ENCODE results near the gene SLC16A3.

The SLC16A3 gene

GRCh38 chr17:82224666-82225065, 4.2 kb upstream of the SLC16A3 start:
- no peak for DNase-seq

DNA sequence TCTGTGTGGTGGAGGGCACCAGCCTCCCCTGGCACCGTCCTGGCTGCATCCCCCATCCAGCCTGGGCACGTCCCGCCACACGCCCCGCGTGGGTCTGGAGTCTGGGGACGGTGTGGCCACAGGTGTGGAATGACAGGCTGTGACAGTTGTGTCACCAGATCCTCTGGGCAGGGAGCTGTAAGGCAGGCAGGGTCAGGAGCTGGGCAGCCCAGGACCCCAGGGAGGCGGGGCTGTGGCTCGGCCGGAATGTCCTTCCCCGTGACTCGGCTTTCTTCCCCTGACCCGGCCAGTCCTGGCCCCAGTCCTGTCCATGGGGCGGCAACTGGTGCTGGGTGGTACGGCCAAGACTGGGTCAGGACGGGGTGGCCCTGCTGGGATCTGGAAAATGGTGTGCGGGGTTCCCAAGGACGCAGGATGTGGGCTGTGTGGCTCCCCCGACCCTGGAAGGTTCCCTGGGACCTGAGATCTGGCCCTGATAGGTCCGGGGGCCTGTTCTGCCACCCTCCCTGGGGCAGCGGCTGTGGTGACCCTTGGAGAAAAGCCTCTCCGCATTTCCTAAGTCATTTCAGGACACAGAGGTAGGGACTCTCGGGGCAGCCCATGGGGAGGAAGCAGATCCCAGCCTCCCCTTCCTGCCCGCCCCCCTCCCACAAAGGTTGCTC, 3.3 kb upstream of the SLC16A3 start:
- no peak for DNase-seq

- DNase-seq: no peak
Observed at GRCh38 chr17:82226146-82226808, 2.6 kb upstream of the SLC16A3 start.

DNA sequence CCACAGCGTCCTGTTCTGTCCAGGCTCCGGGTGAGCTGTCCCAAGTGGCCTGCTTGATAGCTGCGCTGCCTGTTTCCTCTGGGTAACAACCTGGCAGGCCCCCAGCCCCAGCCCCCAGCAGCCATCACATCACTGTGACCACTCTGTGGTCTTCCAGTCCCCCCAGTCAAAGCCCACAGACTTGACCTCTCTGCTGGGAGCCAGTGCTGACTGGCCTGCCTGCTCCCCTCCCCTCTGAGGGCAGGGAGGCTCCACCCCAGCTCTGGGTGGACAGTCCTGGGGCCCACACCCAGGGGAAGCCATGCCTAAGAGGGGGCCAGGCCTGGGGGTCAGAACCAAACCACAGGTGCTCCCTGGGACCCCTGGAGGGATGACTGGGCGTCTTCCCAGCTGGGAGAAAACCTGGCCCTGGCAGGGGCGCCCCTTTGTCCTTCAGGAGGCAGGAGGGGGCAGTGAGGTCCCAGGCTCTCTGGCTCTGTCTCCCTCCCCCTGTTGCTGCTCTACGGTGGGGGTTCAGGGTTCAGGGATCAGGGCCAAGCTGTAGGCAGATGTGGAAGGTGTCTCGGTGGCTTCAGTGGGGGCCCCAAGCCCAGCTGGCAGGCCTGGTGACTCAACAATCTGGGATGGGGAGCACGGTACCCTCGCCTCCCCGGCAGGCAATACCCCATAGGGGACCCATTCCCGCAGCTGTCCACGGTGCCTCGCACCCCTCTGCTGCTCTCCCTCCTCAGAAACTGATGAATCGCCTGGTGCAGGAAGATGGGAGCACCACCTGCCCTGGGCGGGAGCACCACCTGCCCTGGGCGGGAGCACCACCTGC, 1.8 kb upstream of the SLC16A3 start:
- DNase-seq: no peak

DNA sequence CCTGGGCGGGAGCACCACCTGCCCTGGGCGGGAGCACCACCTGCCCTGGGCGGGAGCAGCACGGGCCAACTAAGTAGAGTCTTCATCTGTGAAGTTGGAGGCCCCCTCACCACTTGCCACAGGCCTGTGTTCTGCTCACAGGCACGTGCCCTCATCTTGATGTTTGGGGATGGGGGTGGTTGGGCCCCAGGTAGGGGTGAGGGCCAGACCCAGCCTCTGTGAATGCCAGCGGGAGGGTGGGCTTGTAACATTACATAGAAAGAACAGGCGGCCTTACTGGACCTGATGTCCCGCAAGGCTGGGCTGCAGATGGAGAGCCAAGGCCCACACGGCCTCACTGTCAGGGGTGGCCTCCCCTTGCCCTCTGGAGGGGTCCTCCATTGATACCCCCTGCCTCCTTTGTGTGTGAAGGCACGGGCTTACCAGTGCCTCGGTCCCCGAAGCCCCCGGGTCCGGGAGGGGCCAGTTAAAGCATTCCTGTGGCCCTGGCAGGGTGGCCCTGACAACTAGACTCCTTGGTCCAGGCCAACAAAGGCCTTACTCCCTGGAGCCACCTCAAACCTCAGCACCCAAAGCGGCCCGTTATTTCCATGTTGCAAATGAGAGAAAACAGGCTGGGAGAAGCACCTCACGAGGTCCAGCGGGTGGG, 1.1 kb upstream of the SLC16A3 start:
- DNase-seq: no peak

DNA sequence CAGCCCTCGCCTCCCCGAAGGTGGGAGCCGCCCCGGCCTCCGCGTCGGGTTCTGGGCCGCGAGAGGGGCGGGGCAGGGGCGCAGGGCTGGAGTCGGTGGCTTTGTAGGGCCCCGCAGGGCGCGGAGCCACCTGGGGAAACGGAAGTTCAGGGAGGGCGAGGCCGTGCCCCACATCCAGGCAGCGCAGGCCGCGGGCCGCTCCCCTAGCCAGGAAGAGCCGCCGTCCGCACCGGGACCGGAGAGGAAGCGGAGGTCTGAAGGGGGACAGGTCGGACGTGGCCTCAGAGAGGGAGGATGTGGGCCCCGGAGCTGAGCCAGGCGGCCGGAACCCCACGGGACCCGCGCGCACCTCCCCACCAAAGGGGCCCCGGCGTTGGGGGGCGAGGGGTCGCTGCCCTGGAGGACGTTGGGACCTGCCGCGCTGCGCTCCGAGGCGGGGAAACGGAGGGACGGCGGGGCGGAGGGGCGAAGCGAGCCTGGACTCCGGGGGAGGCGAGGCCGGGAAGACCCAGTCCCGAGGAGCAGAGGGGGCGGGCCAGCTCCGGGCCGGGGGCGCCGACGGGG, 482 bp upstream of the SLC16A3 start:
- peak; percentile 82 for DNase-seq

- no peak for DNase-seq
Observed at GRCh38 chr17:82229698-82230608, 1.1 kb downstream of the SLC16A3 start.

DNA sequence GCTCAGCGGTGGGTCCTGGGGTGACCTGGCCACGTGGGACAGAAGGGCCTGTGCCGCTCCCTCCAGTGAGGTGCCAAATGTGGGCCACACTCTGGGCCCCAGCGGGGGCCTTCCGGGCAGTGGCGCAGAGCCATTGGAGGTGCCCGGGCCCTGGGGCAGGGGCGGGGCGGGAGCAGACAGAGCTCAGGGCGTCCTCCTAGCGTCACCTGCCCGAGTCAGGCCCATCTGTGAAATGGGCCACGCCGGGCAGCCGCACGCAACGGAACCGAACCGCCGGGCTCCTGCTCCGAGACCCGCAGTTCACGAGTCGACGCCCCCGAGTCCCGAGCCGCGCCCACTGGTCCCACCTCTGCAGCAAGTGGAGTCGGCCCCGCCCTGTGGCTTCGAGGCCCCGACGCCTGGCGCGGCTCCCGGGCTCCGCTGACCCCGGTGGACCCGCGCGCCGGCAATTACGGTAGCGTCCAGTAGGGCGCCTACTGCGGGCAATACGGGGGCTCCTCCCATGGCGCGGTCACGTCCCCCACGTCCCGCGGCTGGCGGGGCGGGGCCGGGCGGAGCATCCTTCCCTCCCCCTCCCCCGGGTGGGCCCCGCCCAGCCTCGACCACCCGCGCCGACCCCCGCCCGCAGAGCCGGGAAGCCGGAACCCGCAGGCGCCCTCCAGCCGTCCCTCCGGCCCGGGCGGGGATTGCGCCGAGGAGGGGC, 1.9 kb downstream of the SLC16A3 start:
- peak; percentile 77 for DNase-seq

GRCh38 chr17:82231312-82231561, 2.4 kb downstream of the SLC16A3 start:
- DNase-seq: no peak

DNA sequence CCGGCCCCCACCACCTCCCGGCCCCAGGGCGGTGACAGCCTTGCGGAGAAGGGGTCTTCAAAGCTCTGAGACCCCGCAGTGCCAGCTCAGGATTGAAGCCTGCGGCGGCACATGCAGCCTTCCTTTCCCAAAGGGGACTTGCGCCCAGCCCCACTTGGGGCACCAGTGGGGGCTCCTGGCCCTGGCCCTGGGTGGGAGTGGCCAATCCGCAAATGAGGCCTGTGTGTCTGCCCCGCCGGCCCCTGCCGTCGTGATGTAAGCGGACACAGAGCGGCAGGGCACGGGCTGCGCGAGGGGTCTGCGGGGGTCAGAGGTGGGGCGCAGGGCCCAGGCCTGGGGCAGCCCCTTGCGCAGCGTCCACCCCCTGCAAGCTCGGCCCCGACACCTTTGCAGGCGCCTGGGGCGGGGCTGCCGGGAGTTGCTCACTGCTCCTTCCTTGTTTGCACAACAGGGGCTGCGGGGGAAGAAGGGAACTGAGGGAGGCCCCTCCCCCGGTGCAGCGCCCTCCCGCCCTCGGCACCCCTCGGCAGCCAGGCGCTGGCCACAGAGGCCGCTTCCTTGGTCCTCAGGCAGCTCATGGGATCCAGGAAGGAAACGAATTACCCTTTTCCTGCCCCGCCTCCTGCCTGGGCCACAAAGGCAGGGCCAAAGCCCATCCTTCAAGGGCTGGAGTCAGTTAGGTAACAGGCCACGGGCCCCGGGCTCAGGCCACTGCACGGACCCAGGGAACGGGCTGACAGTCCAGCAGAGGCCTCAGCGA, 2.9 kb downstream of the SLC16A3 start:
- peak; percentile 76 for DNase-seq

DNA sequence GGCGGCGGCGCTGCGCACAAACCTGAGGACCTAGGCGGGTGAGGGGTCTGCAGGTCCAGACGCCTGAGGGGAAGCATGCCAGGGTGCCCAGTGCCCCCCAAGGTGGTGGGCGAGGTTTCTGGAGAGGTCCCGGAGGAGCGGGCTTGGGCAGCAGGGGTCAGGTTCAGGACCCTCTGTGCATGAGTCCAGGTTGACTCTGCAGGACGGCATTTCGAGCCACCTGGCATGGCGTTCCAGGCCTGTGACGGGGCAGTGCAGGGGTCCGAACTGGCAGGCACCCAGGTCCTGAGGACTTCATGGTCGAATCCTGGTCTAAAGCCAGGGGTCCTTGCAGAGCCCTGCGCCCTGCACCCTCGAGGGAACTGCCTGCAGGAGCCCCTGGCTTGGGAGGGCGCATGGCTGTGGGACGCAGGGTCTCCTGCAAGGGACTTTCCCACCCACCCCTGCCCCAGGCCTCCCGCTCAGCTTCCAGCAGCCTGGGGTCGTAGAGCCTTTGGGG, 3.5 kb downstream of the SLC16A3 start:
- DNase-seq: no peak

- no peak for DNase-seq
Observed at GRCh38 chr17:82232876-82233785, 4.3 kb downstream of the SLC16A3 start.

DNA sequence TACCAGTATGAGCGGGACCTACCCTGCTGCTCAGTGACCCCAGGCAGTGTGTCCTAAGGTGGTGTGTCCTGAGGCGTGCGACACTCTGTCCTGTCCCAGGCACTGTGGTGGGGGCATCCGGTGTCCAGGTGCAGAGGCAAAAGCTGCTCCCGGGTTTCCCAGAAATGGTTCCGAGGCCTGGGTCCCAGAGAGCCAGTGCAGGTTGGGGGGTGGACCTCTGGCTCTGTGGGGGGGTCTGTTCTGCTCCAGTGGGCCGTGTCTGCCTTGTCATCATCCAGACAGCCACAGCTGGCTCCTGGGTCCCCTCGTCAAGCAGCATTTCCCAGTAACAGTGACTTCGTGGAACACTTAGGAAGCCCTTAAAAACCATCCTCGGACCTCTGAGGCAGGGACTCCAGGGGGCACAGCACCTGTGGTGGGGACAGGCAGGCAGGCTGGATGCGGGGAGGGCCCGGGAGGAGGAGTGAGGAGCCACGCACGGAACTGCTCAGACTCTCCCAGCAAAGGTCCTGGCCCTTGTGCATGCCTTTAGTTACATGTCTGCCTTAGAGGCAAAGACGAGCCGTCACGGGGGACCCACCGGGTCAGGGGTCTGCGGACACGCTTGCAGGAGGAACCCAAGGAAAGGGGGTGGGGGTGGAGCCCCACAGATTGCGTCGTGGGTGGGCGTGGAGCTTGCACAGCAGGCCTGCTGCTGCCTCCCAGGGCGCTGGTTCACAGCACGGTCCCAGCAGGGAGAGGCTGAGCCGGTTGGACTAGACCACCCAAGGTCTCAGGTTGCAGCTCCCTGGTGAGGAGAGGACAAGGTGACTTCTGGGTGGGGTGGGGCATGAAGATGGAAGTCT, 5.6 kb downstream of the SLC16A3 start:
- DNase-seq: no peak

DNA sequence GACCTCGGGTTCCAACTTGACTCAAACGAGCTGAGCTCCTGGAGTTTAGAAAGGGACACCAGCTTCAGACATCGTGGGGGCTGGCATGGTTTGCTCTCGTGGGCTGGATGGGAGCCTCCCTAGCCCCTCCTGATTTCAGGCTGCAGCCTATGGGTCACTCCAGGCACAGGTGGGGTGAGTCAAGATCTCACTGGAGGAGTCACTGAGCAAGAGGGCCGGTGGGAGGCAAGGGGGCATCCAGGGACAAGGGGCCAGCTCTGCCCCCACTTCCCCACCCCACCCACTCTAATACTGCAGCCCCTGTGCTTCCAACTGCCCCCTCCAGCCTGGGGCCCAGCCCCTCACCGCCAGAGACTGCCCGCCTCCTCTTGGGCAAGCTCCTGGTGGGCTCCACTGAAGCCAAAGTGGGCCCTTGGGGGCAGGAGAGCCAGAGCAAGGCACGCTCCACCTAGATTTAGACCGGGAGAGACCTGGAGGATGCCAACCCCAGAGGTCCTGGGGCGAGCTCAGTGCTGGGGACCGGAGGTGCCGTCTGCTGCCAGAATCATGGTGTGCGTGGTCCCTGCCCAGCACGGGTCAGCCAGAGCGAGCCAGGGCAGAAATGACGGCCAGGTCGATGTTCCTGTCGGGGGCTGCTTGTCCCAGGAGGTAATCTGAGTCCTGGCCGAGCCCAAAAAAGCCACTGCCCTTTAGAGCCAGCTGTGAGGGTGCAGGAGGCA, 6.4 kb downstream of the SLC16A3 start:
- no peak for DNase-seq

DNA sequence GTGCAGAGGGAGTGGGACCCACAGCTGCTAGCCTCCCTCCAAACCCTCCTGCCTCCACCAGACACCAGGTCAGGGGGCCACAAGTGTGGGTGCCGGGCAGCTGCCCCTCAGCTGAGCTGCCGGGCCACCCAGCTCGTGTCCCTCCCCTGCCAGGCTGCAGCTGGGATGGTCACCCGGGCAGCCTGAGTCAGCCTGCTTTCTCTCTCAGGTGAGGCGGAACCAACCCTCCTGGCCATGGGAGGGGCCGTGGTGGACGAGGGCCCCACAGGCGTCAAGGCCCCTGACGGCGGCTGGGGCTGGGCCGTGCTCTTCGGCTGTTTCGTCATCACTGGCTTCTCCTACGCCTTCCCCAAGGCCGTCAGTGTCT, 6.9 kb downstream of the SLC16A3 start:
- no peak for DNase-seq

DNA sequence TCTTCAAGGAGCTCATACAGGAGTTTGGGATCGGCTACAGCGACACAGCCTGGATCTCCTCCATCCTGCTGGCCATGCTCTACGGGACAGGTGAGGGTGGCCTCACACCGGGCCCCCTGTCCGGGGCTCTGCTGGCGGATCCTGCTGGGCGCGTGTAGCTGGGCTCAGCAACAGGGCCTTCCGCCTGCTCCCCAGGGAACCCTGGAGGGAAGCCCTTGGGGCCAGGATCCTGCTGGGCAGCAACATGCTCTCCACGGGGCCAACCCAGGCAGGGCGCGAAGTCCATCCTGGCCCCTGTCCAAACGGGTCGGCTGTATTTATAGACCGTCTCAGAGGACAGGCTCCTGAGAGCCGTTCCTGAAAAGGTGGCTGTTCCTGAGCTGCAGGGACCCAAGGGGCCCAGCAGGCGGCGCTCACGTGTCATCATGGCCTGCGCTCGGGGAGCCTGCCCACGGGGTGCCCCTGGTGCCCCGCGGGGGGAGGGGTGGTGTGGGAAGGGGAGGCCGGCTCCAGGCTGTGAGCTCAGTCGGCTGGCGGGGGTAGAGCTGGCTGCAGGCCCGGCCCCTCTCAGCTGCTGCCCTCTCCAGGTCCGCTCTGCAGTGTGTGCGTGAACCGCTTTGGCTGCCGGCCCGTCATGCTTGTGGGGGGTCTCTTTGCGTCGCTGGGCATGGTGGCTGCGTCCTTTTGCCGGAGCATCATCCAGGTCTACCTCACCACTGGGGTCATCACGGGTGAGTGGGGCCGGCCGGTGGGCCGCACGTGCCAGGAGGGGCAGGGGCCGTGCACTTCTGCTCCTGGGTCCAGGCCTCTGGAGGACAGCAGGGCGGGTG, 7.5 kb downstream of the SLC16A3 start:
- DNase-seq: peak; percentile 90

All from activated CD8-positive, alpha-beta memory T cell treated with anti-CD3 and anti-CD28 coated beads for 24 hours (primary cell).